HL-60 (cell line): Measurements from ENCODE around the gene TMEM255B.
A peak's percentile ranks its signal among the peaks of the same experiment; 100 is the strongest.

ENCODE experiments used
- DNase-seq, 2 experiments: peaks; one replicate each; pipeline ENCODE4 v3.0.0-alpha.2; 2010 to 2020; ENCODE audit warnings: low read depth in 1 of 2, low spot score in 1 of 2
- H3K27ac ChIP-seq: fragments of 250-450 bp; sonication (Bioruptor Pico); replicated peaks from 2 replicates; pipeline ENCODE4 v1.5.1; 2020; ENCODE audit warnings: mild to moderate bottlenecking, moderate library complexity
- H3K27me3 ChIP-seq: fragments of 250-450 bp; sonication (Bioruptor Pico); 2 replicates; pipeline ENCODE4 v1.5.1; 2021; ENCODE audit warnings: mild to moderate bottlenecking, moderate library complexity; ENCODE audit not compliant: insufficient read depth, poor library complexity, severe bottlenecking
- H3K4me3 ChIP-seq: replicated peaks from 2 replicates; pipeline ENCODE4 v1.5.1; 2011; ENCODE audit warnings: mild to moderate bottlenecking, control low read depth, low read length; ENCODE audit not compliant: insufficient read depth
- CTCF ChIP-seq: IDR thresholded peaks from one replicate; pipeline ENCODE4 v1.5.1; 2011; ENCODE audit warnings: low read length, control low read depth, inconsistent platforms; ENCODE audit not compliant: insufficient read depth
- GABPA ChIP-seq: IDR thresholded peaks from 2 replicates; pipeline ENCODE4 v1.6.1; 2012; ENCODE audit warnings: low read depth
- POLR2AphosphoS5 ChIP-seq: IDR thresholded peaks from 2 replicates; pipeline ENCODE4 v1.6.1; 2012; ENCODE audit warnings: low read depth
- REST ChIP-seq: IDR thresholded peaks from 2 replicates; pipeline ENCODE4 v1.6.1; 2012; ENCODE audit warnings: low read depth; ENCODE audit not compliant: insufficient replicate concordance
- SPI1 ChIP-seq: IDR thresholded peaks from 2 replicates; pipeline ENCODE4 v1.6.1; 2012; ENCODE audit warnings: low read depth, mild to moderate bottlenecking, borderline replicate concordance

The TMEM255B gene

GRCh38 chr13:113813749-113814434 is 54.9 kb downstream of the TMEM255B start:
- Histone ChIP-seq H3K27ac (no peak overlapping the region), H3K27me3 (no peaks in the 10 kb centered on the region), H3K4me3 (no peak overlapping the region)
- TF ChIP-seq GABPA = no peak
- no peak for TF ChIP-seq POLR2AphosphoS5
- no peak for TF ChIP-seq REST
- TF ChIP-seq CTCF = no peak
- TF ChIP-seq SPI1 = no peak
- DNase-seq = no peak

- DNase-seq = no peak
- Histone ChIP-seq H3K27ac (no peak overlapping the region), H3K4me3 (no peak overlapping the region), H3K27me3 (no peaks in the 10 kb centered on the region)
- TF ChIP-seq CTCF (no peak), REST (no peak), POLR2AphosphoS5 (no peak), SPI1 (no peak), GABPA (no peak)
These were observed 55.4 kb downstream of the TMEM255B start for GRCh38 chr13:113814435-113814821.

GRCh38 chr13:113815151-113816058 is 56.4 kb downstream of the TMEM255B start:
- Histone ChIP-seq H3K27me3 (no peaks in the 10 kb centered on the region), H3K4me3 (peak overlapping the region; percentile 47), H3K27ac (peak overlapping the region; percentile 61)
- DNase-seq = peak; percentile 32 to 89
- TF ChIP-seq REST (peak; percentile 49), POLR2AphosphoS5 (peak; percentile 89), GABPA (peak; percentile 63), SPI1 (peak; percentile 90), CTCF (no peak)
